ENCODE data around the gene GCN1.
A peak's percentile ranks its signal among the peaks of the same experiment; 100 is the strongest.
"Not testable (repeated sequence)": the region's sequence is repeated elsewhere in the genome, so short reads cannot be mapped to it uniquely, and the experiment has no call there.

Gene GCN1

DNA sequence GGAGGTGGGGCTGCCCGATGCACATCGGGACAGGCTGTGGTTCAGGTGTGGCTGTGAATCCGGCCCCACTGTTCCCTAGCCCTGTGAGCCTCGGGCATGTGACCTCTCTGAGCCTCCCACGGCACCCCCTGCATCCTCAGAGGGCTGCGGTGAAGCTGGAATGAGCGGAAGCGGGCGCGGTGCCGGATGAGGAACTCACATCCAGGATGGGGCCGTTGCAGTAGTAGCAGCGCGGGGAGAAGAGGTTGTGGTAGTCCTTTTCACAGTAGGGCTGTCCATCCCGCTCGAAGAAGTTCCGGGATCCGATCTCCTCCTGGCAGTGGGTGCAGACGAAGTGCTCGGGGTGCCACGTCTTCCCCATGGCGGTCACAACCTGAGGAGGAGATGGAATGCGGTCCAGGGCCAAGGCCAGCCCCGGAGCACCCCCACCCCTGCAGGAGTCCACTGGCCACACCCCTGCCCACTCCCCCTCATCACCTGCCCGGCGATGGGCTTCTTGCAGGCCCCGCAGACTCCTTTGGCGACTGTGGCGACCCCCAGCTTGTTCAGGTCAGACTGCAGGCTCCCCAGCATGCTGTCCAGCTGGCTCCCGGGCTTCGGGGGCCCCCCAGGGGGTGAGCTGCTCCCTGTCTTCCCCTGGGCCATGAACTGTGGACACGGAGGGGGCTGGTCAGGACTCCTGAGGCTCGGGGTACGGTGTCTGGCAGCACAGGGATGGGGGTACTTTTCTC is 20.3 kb upstream of the GCN1 start:
- DNase-seq, result no peak

DNA sequence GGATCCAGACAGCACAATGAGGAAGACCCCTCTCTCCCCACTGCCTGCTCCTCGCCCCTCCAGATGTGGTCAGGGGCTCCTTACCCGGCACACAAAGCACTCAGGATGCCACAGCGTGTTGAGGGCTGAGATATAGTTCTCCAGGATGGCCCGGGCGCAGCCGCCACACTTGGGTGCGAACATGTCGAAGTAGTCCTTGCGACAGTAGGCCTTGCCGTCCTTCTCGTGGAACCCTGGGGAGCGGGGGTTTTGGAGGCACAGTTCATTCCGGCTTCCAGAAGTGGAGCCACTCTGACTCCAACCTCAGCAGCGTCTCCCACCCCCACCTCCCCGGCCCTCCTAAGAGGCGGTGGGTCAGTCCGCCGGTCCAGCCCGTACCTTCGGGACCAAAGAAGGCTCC is 19.2 kb upstream of the GCN1 start:
- DNase-seq, result no peak

DNA sequence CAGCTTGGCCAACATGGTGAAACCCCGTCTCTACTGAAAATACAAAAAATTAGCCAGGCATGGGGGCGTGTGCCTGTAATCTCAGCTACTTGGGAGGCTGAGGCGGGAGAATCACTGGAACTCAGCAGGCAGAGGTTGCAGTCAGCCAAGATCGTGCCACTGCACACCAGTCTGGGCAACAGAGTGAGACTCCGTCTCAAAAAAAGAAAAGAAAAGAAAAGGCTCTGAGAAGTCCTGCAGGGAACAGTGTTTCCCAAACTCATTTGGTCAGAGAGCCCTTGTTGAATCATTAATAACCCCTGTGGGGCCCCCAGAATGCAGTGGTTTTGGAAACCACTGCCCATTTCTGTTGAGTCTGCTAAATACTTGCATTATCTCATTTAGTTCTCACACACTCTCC is 18.7 kb upstream of the GCN1 start:
- DNase-seq, result not testable (repeated sequence)

DNA sequence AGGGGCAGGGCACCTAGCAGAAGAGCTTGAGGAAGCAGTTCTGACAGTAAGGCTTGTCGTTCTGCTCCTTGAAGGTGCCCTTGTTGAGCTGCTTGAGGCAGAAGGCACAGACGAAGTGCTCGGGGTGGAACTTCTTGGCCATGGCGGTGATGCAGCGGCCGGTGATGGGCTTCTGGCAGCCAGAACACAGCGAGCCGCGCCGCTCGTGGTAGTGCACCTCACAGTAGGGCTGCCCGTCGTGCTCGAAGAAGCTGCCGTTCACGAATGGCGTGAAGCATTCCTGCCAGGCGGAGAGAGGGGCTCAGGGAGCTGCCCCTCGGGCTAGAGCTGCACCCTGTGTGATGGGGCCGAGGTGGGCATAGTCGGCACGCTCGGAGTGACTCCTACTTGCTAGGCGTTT is 17.8 kb upstream of the GCN1 start:
- no peak for DNase-seq

DNA sequence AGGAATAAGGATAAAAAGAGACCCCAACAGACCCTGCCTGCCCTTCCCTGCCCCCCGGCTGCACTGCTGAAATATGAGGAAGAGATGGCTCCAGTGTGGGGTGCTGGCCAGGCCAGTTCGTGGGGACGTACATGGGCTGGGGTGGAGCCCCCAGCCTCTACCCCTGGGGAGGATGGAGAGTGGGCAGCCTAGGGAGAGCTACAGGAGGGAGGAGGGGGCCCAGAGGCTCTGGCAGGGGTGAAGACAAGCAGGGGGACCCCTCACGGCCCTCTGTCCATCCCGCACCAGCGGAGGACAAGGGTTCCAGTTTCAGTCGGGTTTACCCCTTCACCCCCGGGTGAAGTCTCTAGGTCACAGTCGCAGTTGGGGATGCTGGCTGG is 17.4 kb upstream of the GCN1 start:
- no peak for DNase-seq

DNA sequence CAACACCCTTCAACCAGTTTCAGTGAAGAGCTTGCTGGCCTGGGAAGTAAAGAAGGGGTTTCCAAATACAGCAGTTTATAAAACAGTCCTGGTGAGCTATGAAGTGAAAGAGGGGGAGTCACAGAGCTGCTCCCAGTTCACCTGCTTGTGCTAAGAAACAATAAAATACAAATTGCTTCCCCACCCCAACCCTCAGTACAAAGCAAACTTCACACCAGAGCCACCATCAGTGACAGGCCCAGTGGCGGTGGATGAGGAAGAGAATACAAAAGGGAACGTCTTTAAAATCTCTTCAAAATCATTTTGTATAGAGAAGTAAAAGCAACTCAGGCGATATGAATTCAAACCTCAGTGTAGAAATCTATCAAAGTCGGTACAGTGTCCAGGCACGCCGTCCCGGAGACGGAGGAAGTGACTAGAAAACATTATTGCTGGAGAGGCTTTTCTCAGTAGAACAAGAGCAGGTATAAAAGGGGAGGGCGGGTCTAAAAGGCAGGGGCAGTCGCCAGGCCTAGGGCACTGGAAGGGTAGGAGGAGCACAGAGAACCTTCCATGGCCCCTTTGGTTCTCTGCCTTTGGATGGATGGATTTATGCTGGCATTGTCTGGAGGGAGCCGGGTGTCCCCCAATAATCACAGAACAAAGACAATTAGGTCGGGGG is 16.9 kb upstream of the GCN1 start:
- DNase-seq, result no peak

DNA sequence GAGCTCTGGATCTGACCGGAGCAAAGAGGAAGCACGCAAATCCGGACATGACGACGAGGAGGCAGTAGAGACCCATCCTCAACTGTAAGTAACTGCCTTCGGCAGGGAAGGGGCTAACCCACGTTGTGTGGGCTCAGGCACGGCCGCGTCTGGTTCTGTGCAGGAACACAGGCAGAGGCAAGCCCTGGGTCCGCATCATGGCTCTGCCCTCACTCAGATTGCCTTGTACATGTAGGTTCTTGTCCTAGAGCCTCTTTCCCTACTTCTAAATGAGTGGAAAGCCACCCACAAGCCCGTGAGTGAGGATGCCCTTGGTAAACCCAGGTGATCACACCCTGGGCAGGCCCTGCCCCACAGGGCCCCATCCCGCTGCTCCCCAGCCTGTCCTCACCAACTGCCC is 15.3 kb upstream of the GCN1 start:
- DNase-seq, result no peak

DNA sequence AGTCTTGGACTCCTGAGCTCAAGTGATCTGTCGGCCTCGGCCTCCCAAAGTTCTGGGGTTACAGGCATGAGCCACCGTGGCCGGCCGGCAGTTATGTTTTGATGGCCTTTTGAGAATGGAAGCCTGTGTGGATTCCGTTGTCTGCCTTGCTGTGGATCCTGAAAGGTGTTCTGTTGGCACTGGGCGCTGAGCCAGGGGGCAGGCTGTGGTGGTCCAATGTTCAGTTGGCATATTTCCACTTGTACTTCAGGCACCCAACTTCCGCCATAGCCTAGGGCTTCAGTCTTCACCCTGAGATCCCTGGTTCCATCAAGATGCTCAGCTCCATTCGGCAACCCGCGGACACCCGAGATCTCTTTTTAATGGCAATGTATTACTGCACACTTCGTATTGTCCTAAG is 12.7 kb upstream of the GCN1 start:
- no peak for DNase-seq

DNA sequence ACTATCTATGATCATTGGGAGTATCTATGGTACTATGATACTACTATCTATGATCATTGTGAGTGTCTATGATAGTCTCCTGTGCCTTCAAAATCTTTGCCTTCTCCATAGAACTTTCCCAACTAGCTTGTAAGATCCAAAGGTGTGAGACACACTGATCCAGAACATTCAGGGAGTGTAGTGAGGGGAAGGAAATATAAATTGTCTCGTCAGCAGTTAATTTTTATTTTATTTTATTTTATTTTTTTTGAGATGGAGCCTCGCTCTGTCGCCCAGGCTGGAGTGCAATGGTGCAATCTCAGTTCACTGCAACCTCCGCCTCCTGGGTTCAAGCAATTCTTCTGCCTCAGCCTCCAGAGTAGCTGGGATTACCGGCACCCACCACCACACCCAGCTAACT is 12.3 kb upstream of the GCN1 start:
- DNase-seq, result not testable (repeated sequence)

DNA sequence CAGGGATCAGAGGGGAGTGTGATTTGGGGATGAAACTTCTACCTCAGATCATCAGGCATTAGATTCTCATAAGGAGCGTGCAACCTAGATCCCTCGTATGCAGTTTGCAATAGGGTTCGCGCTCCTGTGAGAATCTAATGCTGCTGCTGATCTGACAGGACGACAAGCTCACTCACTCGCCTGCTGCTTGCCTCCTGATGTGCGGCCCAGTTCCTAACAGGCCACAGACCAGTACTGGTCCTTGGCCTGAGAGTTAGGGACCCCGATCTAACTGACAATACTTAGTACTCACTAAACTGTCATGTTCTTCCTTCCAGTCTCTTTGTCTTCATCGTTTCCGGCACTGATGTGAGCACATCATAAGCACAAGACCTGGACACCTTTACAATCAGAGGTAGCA is 11.7 kb upstream of the GCN1 start:
- no peak for DNase-seq

DNA sequence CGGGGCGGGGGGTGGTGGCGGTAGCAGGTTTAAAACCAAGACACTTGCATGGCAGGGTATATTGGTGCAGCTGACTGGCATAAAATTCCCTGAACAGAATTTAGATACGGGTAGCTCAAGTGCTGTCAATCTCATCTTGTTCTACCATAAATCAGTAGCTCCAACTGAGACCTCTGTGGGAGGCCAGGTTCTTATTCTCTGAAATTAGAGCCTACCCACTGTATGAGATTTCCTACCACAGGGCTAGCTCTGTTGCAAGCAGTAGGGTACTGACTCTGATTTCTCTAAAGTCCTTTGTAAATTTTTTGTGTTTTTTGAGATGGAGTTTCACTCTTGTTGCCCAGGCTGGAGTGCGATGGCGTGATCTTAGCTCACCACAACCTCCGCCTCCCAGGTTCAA is 9.7 kb upstream of the GCN1 start:
- no peak for DNase-seq

DNA sequence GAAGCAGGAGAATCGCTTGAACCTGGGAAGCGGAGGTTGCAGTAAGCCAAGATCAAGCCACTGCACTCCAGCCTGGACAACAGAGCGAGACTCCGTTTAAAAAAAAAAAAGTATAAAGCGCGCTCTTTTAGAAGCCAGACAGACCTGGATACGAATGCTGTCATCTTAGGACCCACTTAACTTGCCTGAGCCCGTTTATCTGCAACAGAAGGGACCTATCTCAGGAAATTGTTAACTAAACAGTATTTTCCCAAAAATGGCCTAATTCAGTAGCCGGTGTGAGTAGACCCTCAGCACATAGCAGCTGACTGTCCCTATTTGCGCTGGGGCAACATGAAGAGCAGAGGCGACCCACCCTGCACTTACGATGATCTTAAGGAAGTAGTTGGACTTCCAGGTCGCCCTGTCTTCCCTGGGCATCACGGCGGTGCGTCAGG is 5.9 kb upstream of the GCN1 start:
- DNase-seq, result no peak

DNA sequence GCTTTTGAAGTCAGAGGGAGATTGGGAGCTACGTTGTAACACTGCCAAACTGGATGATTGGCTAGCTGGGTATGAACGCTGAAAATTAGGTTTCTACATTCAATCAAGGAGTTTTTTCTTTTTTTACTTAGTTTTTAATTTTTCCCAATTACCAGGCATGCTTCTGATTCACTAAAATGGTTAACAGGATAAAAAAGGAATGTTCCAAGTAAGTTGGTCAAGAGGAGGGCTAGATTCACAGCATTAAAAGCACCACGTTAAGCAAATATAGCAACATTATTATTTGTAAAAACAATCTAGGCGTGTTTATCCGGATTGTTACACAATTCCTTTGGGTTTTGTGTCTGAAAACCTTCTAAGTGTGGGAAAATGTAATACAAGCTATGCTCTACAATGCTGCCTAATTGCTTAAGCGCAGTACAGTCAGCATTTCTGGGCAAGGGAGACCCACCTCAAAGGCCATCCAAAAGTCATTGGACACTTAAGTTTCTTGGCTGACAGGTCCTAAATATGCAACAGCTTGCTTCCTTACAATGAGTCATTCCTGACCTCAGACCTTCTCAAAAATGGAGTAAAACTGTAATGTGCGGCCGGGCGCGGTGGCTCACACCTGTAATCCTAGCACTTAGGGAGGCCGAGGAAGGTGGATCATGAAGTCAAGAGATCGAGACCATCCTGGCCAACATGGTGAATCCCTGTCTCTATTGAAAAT is 5.2 kb upstream of the GCN1 start:
- DNase-seq, result peak in 2 of 5 experiments; percentile 37 to 57

DNA sequence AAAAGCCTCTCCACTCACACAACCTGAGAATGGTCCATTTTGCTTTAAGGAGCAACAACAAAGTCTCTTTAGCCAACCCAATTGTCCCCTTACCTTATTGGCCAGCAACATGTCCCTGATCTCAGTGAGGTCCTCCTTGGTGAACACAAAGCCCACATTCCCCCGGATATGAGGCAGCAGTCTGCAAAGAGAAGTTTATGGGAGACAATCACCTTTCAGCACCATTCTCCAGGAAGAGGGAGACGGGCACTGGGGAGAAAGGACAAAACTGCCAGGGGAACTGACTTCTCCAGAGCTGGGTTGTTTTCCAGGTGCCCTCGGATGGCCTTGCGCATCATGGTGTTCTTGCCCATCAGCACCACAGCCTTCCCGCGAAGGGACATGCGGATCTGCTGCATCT is 4.5 kb upstream of the GCN1 start:
- DNase-seq, result no peak

DNA sequence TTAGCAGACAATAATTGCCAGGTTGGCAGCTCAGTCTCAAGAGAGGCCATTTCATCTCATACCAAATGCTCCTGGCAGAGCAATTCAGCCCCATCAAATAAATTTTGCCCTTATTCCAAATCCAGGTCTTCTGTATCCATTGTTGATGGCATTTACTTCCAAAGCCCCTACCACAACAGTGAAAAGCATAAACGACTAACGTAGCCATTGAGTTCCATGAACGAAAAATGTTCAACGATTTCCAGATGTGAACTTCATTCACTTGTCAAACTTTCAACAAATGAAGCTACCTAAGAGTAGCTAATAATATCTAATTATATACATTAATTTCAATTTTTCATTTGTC is 3.0 kb upstream of the GCN1 start:
- no peak for DNase-seq

DNA sequence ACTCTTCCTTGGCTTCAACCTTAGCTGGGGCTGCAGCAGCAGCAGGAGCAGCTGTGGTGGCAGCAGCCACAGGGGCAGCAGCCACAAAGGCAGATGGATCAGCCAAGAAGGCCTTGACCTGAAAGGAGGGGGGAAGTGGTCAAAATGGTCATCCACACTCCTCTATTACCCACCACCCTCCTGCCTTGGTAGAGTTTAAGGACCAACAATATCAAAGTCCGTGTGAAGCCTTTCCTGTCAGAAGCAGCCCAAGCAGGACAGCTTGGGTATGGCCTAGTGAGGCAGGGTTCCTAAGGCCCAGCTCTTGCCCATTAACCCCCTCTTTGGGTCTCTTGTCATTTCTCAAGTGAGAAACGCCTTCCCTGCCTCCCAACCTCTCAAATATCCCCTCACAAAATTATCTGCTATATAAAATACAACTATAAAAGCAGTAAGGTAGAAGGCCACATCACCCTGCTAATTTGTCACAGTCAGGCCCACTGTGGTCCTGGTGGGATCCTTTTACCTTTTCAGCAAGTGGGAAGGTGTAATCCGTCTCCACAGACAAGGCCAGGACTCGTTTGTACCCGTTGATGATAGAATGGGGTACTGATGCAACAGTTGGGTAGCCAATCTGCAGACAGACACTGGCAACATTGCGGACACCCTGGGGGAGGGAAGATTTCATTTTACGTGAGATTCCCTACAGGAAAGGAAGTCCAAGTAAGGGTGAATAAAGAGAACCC is 2.5 kb upstream of the GCN1 start:
- DNase-seq, result not testable (repeated sequence)

DNA sequence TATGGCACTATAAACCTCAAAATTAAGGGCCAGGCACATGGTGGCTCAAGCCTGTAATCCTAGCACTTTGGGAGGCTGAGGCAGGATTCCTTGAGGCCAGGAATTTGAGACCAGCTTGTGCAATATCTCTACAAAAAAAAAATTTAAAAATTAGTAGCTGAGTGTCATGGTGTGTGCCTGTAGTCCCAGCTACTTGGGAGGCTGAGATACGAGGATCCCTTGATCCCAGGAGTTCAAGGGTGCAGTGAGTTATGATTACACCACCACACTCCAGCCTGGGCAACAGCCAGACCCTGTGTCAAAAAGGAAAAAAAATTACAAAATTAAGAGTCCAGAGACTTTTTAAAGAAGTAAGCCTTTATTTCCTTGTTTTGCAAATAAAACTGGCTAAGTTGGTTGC is 1.8 kb upstream of the GCN1 start:
- DNase-seq, result no peak

DNA sequence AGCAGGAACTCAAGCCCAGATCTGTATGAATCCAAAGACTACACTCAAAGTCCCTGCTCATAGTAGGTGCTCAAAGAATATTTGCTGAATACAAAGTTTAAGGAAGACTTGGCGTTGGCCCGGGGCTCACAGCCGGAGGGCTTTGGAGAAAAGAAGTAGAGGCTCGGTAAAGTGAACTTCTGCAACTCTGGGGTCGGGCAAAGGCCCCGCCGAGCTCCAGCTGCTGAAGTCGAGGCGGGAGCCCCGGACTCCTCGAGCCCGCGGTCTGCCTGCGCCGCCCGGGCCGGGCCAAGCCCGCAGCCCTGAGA is 335 bp downstream of the GCN1 start:
- no peak for DNase-seq

DNA sequence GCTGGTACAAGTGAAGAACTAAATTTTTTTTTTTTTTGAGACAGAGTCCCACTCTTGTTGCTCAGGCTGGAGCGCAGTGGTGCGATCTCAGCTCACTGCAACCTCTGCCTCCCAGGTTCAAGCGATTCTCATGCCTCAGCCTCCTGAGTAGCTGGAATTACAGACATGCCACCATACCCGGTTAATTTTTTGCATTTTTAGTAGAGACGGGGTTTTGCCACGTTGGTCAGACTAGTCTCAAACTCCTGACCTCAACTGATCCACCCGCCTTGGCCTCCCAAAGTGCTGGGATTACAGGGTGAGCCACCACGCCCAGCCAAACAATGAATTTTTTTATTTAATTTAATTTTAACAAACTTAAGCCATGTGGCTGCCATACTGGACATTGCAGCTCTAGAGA is 1.2 kb downstream of the GCN1 start:
- not testable (repeated sequence) for DNase-seq

DNA sequence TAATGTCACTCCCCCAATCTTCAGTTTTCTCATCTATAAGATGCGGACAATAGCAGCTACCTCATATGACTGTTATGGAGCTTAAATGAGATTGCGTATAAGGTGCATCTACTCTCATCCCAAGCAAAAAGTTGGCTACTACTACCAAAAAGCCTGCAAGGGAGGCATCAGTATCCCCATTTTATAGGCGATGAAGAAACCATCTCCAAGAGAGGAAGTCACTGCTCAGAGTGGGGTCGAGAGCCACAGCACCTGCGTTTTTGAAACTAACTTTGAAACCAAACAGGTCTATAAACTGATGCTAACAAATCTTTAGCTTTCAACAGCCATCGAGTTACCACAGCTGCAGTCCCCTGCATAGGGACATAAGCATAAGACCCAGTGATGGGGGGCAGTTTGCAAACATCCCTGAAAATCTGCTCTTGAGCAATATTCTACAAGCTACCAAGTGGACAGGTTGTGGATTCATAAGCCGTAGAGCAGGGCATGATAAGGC is 3.5 kb downstream of the GCN1 start:
- DNase-seq, result no peak

DNA sequence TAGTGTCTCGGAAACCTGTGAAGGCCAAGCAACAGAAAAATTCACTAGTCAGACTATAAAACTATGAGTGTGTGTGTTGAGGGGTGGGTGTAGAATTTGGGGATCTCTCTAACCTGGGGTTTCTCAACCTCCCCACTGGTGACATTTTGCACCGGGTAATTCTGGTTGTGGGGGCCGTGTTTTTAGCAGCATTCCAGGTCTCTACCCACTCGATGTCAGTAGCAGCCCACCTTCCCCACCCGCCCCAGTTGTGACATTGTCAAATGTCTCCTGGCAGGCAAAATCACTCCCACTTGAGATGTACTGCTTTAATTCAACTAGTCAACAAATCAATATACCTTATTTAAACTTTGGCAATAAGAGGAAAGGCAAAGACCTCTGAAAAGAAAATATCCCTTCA is 4.1 kb downstream of the GCN1 start:
- DNase-seq, result no peak

DNA sequence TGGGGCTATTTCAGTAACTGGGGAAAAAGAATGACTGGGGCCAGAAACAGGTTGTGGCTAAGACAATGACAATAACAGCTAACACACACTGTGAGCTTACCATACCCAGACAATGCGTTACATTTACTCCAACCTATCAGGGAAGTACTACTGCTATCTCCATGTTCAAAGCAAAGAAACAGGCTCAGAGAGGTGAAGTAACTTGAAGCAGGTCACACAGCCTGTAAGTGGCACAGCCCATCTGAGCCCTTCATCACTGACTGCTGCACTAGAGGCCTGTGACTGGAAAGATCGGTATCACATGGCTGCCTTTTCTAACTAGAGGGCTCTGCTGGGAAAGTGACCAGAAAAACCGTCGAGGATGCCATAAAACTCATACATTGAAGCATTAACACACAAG is 7.9 kb downstream of the GCN1 start:
- DNase-seq, result no peak

DNA sequence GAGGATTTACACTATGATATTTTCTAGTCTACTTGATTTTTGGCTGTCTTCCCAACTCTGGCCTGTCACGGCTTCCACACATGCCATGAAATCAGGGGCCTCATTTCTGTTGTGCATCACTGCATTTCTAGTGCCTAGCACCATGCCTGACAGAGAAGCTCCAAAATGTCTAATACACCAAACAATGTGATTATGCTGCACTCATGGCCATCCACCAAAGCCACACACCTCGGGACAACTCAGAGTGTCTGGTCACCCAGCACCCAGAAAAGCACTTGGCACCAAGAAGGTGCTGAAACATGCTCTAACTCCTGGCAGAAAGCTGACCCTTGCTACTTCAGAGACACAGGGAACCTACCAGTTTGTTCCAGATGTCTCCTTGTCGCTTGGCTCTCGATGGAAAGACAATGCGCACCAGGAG is 11.3 kb downstream of the GCN1 start:
- no peak for DNase-seq
